Measurements from ENCODE around the gene EIF3CL.
"Not testable (repeated sequence)": the region's sequence is repeated elsewhere in the genome, so short reads cannot be mapped to it uniquely, and the experiment has no call there.

DNA sequence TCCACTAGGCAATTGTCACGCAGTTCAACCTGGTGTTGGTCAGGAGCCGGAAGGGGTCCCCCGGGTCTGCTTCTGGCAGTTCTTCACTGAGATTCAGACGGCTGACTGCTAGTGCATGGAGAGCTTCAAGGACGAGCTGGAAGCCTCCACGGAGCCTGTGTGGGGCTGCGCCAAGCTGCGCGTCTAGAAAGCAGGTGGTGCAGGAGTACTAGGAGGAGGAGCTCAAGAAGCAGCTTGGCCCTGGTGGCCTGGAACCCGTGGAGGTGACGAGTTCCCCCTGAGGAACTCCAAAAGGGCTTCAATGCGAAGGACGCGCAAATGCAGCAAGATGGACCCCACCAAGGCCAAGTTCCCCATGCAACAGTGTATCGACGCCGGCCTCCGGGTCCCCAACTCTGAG is 10.9 kb upstream of the EIF3CL start:
- TF ChIP-seq, protein P1, sequence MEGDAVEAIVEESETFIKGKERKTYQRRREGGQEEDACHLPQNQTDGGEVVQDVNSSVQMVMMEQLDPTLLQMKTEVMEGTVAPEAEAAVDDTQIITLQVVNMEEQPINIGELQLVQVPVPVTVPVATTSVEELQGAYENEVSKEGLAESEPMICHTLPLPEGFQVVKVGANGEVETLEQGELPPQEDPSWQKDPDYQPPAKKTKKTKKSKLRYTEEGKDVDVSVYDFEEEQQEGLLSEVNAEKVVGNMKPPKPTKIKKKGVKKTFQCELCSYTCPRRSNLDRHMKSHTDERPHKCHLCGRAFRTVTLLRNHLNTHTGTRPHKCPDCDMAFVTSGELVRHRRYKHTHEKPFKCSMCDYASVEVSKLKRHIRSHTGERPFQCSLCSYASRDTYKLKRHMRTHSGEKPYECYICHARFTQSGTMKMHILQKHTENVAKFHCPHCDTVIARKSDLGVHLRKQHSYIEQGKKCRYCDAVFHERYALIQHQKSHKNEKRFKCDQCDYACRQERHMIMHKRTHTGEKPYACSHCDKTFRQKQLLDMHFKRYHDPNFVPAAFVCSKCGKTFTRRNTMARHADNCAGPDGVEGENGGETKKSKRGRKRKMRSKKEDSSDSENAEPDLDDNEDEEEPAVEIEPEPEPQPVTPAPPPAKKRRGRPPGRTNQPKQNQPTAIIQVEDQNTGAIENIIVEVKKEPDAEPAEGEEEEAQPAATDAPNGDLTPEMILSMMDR (conservative IDR thresholded peaks at IDR 0.05 in 1 of 2, IDR thresholded peaks at IDR 0.05 in 1 of 2; ENCODE audit: low read depth in 1 of 2, low read length in 2 of 2): not testable (repeated sequence)
- TF ChIP-seq EZH2 (IDR thresholded peaks at IDR 0.05; ENCODE audit: low read length, missing control alignments): not testable (repeated sequence)

Measured in fibroblast of lung (primary cell).